GM19467 (cell line): ENCODE data around the gene HPSE2.
"Not testable (repeated sequence)": the region's sequence is repeated elsewhere in the genome, so short reads cannot be mapped to it uniquely, and the experiment has no call there.

Experiments
- ATAC-seq: cut with Tn5 transposase; IDR thresholded peaks from one replicate; pipeline ENCODE4 v1.9.1; 2021; ENCODE audit warnings: mild to moderate bottlenecking, moderate library complexity; ENCODE audit not compliant: unreplicated experiment

HPSE2 gene

DNA sequence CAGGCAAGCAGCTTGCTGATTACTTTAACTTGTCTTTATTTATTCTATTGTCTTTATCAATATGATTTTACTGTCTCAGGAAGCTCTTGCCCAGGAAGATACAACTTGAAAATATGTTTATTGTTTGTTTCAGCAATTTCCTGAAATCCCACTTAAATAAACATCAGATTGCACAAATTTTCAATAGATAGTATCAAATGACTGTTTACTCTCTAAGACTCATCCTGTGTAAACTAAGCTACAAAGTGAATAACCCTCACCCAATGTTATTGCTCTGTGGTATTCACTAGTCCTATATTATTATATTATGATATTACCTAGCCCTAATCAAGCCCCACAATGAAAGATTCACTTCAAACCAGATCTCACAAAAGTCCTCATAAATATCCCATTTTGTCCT, 658.5 kb downstream of the HPSE2 start:
- no peak for ATAC-seq

DNA sequence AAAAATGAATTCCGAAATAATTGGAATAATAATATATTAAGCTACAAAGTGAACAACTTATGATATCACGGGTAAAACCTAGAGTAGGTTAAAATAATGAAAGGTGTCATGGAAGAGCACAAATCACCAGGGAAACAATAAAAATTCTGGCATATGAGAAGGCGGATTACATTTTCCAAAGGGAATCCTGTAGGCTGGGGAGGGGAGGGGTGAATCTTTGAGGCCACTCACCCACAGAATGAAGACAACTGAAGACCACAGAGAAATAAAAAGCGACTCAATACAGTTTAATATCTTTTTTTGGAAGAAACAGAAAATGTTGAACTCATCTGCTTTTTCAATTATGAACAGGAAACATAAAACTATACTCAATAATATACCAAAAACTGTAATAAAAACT, 659.6 kb downstream of the HPSE2 start:
- no peak for ATAC-seq

DNA sequence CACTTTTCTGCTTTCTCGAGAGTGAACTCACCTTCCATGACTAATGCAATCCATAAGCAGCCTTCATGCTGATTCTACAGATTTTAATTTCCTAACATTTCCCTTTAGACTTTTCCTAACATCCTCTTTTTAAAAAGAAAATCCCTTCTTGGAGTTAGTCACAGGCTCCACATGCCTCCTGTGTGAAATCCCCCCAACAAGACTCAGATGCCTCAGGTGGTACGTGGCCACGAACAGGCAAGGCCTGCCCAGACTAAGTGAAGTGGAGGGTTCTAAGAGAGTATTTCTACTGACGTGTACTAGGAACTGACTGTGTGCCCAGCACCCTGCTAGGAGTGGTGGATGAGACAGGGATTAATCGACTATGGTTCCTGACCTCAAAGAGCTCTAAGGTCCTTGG, 663.1 kb downstream of the HPSE2 start:
- ATAC-seq, result no peak

DNA sequence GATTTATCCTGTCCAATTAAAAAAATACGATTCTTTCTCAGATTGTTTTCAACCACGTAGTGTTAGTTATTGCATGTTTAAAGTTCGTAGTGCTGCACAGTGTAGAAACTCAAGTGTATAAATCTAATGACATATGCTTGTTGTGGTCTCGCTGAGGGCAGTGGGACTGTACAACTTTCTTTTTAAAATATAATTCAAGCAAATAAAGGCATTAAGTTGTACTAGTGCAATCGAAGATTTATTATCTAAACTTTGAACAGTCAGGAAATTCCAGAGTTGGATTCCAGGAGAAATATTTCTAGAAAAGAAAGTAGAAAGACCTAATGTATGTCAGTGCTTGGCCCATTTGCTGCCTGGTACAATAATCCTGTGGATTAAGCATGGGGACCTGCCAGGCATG, 664.8 kb downstream of the HPSE2 start:
- ATAC-seq, result no peak

DNA sequence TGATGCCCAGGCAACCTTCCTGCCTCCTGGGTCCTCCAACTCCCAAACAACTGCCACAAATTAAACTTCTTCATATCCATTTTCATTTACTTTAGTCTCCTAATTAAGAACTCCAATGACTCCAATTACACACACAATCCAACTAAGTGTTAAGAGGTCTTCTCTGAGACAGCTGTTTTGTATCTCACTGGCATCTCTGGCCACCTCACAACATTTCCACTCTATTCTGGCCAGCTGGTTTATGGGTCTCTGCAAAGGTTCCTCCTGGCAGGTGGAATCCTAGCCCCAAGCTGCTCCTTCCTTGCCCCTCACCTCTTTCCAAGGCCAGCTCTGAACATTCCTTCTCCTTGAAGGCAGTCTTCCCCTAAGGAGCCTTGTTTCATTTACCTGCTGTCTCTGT, 665.8 kb downstream of the HPSE2 start:
- no peak for ATAC-seq

DNA sequence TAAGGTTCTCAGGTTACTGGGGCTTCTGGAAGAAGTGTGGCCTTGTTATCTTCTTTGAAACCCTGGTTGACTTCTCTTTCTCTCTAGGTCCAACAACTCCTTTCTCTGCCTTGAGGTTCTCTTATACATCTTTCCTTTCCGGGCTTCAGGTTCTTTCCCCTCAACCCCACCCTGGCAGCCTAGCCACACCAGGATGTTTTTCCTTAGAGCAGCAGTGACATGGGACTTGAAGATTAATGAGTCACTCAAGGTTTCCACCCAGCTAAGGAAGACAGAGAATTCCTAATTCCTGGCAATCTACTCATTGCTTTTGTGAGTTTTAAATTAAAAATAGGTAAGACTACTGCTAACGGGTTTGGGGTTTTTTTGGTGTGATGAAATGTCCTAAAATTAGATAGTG, 667.1 kb downstream of the HPSE2 start:
- ATAC-seq, result no peak

DNA sequence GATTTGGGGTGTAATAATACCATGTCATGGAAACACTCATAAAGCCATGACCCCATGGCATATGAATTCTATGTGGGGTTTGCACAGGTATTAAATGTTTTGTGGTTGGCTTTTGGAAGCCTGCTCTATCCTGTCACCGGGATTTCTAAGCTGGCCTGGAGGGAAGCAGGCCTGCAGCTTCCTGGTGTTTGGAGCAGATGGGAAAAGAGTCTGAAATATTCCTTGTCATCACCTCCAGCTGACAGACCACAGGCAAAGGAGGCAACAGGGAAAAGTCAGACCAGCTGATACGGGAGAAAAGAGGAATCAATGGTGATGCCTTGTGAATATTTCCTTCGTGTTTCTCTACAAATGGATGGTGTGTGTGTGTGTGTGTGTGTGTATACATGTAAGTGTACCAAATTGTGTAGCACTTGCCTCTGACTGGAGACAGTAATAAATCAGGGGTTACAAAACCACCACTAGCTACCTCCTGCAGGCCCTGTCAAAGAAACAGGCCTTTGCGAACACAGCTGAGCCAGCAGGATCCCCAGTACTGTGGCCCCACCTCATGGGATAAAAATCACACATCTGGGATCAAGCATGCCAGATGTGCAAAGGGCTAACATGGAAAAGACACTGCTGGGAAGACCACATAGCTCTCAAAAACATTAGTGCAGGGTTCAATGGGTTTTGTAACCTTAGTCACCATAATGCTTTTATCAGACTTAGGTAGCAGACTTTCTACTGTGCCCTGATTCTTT, 668.1 kb downstream of the HPSE2 start:
- ATAC-seq, result no peak

DNA sequence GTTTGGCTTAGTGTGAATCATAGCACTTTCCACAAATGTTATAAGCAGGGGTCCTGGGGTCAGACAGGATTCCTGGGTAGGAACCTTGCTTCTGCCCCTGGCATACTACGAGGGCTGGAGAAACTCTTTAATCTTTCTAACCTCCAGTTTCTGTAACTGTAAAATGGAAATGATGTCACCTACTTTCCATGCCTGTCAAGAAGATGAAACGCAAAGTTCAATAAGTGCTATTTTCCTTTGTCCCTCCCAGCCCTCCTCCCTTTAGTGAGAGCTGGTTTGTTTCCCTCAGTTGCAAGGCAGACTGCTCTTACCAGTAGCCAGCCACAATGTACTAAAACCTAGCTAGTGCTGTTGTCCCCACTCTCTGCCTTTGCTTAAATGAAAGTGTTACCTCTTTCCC, 671.8 kb downstream of the HPSE2 start:
- no peak for ATAC-seq

DNA sequence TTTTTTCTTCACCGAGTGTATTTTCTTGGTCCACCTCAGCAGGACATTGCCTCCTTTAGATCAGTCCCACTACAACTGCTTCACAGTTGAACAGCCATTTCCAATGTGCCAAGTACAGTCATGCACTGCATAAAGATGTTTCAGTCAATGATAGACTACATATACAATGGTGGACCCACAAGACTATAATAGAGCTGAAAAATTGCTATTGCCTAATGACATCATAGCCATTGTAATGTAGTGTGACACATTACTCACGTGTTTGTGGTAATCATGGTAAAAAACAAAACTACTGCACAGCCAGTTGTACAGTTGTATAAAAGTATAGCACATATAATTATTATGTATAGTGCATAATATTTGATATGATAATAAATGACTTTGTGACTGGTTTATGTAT, 675.1 kb downstream of the HPSE2 start:
- no peak for ATAC-seq

DNA sequence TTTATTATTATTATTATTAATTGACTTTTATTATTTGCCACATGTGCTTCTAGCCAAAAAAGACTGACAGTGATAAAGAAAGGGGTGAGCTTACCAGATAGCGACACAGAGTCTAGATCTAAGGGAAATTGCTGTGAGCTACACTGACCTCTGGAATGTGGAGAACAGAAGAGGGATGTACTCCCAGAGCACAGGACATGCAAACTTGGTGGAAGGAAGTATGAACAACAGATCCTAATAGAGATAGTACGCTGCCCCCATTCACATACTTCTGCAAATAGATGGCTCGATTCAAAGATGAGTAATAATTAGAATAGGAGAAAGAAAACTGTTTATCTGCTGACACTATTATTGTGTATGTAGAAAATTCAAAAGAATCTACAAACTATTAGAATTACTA, 679.6 kb downstream of the HPSE2 start:
- ATAC-seq, result no peak

DNA sequence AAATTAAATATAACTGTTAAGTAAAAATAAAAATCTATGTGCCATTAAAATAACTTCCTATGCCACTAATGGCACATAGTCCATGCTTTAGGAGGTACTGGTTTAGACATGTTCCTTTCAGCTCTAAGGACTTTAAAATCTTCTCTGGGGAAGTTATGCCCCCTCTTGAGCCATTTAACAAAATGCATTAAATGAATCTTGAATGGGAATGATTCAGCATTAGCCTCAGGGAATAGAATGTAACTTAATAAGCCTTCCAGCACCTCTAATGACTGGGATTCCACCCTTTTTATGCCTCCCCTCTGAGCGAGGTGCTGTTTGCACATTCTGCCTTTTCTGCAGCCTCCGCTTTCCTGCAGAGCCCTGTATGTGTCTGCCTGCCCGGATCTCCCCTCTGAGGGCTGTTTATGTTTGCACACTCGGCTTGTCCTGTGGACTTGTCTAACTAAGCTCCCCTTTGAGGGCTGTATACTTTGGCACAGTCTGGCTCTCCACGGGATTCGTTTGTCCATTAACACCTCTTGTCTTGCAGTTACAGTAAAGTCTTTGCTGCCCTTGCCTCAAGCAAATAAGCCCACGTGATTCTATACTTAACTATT, 680.5 kb downstream of the HPSE2 start:
- no peak for ATAC-seq

DNA sequence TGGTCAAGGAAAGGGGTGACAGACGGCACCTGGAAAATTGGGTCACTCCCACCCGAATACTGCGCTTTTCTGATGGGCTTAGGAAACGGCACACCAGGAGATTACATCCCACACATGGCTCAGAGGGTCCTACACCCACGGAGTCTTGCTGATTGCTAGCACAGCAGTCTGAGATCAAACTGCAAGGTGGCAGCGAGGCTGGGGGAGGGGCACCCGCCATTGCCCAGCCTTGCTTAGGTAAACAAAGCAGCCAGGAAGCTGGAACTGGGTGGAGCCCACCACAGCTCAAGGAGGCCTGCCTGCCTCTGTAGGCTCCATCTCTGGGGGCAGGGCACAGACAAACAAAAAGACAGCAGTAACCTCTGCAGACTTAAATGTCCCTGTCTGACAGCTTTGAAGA, 694.1 kb downstream of the HPSE2 start:
- ATAC-seq, result not testable (repeated sequence)

DNA sequence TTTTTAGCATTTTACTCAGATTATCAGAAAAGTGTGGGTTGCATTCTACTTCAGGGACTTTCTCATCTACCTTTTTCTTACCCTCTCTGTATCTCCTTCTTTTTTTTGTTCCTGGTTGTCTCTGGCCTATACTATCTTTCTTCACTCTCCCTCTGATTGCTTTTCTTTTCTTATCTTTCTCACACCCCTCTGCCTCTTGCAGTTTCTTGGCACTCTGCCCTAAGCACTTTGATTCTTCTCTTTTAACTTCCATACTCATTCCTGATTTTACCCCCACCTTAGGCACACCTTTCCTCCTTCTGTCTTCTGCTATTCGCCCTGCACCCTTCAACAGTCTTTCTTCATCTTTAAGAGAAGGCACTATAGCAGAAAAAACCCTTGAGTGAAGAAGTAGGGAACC, 696.1 kb downstream of the HPSE2 start:
- ATAC-seq, result no peak

DNA sequence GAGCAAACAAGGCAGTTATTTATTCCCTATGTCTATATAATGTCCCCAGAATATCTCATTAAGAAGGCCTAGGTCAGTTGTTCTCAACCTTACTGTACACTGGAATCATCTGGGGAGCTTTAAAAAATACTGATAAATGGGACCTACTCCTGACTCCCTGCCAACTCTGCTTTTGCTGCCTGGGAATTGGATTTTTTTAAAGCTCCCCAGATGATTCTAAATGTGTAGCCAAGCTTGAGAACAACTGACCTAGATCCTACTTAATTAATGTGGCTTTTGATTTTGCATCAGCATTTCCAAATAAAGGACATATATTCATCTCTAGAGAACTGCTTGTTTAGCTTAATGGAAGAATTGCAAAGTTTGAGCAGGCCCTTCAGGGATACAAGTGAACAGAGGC, 697.2 kb downstream of the HPSE2 start:
- no peak for ATAC-seq

DNA sequence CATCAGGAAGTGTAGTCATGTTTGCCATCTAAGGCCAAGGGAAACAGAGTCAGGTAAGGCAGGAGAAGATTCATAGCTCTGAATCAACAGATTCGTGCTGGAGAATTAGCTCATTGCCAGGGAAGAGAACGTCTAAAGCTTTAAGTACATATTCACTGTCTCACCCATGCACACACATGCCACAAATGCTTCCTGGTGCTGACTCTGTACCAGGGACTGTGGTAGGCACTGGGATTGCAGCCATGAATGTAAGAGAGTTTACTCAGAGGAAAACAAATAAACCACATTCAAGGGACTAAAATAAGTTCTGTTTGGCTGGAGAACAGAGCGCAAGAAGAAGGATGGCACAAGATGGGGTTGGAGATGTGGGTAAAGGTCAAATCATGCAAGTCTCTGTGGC, 699.1 kb downstream of the HPSE2 start:
- no peak for ATAC-seq

DNA sequence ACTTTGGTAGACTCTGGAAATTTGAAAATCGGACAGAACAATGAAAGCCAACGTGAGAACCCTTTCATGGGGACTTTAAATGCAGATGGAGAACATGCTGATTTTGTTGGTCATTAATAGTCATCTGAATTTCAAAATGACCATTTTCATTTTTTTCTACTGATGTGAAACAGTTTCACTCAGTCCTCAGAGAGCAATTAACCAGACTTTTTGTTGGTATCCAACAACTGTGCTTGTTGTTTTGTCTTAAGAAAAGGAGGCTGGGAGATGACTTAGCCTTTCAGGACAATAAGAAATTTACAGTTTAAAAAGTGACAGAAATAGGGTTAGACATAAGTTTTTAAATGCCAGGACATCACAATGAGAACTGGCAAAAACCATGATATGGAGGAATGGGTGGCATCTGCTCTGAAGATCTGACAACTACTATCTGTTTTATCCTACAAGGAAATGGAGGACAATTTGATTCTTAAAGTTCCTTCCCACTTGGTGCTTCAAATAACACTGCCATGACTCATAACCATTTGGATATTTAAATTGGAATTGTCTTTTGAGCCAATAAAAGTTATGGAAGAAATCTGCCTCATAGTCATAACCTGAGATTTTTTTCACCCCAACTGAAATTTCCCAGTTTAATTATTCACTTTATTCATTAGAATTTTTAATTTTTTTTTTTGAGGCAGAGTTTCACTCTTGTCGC, 701.8 kb downstream of the HPSE2 start:
- ATAC-seq, result no peak

DNA sequence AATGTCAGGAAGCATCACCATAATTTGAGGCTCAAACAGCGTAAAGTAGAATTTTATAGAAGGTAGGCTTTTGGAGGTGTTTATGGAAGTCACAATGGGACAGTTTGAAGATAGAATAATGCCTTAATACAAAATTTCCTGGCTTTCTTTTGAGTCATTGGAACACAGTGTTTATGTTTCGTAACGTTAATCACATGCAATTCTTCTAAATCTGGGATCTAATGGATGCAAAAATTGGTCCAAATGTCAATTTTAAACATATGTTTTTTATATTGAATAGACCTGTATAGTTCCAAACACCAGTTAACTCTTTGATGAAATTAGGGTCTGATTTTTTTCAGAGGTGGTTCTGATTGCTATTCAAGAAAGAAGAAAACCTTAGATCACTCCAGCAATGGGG, 702.4 kb downstream of the HPSE2 start:
- ATAC-seq, result no peak

DNA sequence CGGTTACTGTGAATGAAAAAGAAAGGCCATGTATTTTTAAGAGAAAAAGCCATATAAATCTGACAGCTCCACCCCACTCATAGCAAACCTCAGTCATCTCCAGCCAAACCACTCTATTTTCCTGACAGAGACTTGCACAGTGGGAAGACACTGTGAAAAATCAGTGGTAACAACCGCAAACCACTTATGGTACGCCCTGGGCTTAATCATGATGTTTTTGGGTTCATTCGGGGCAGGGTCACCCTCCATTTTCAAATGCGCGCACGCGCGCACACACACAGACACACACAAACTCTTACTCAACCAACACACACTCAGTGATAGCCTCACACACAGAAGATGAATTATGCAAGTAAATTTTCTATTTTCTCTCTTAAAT, 706.9 kb downstream of the HPSE2 start:
- ATAC-seq, result no peak

DNA sequence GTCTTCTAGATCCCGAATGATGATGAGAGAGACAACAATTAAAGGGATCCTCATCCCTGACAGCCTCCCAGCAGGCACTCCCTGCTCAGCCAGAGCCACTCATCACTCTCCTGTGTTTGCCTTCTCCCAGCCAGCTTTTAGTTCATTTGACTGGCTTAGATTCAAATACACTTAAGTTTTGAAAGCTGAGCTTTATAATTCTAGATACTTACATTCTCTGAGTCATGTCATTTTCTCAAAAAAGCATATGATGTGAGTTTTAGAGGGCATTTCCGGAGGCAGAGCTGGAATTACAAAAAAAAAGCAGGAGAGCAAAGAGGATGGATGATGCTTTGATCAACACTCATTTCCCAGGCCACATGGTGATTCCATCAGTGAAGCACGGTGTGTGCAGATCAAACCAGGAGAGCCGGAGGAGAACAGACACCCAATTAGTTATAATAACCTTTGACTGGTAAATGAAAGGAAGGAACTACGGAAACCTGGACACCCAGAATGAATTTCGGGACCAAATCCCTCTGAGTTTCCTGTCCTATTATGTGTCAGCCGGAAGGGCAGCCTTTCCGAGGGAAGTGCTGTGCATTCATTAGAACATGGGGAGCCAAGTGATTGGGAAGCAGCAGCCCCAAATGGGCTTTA, 707.4 kb downstream of the HPSE2 start:
- ATAC-seq, result no peak

DNA sequence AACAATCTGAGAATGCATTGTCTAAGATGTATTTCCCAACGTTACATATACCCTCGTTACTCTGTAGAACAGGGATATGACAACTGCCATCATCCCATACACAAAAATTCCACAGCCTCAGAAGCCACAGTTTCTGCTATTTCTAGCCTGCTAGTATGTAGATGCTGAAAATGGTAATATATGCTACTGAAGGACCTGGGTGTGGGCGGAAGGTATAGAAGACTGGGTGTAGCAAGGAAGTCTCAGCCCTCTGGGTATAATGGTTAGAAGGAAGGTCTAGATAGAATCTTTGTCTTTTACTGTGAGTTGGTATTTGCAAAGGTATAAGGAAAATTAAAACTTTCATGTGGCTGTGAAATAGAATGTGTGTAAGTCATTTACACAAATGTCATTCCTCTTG, 709.7 kb downstream of the HPSE2 start:
- no peak for ATAC-seq

DNA sequence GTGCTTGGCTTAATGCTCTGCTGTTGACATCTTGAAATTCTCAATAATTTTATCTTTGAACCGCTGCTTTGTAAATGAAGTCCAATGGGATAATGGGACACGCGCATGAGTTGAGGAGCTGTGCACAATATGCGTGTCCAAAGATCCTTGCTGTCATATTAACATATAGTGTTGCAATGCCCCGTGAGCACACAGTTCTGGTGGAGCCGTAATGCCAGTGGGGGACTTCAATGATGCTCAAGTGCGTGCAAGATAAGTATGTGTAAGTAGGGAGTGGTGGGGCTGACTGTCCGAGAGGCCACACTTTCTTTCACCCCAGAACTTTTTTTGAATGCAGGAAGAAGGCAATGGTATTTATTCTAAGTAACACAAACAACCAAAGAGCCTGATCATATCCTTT, 711.5 kb downstream of the HPSE2 start:
- ATAC-seq, result no peak

DNA sequence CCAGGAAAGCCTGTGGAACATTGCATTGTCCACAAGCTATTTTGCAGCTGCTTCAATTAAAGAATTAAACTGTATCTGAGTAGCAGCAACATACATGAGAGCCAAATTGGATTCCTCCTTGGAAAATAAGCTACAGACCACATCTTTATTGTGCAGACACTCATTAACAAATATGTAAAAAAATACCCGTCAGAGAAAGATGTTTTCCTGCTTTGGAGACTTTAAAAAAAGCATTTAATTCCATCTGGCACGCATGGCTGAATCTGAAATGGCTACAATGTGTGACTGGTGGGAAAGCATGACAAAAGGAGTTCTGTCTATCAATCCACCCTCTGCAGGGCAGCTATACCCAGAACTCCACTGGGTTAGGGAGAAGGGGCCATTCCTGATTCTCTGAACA, 715.8 kb downstream of the HPSE2 start:
- no peak for ATAC-seq
